Activated CD8-positive, alpha-beta T cell treated with anti-CD3 and anti-CD28 coated beads, Interleukin-2, amount 10 ng/mL, durations not matched to agents 7 days and 5 days (primary cell): ENCODE measurements around the gene GABBR2. TPM values are rescaled to one million over a fixed set of nuclear protein-coding genes. Genes with fewer than 3 reads are reported as not detected.

Experiments
- ATAC-seq: fragments of 150-1000 bp; cut with Tn5 transposase; one replicate; pipeline ENCODE4 v1.10.0; 2021; ENCODE audit warnings: moderate library complexity
- CTCF ChIA-PET: fragments of 350-600 bp; sonication (Branson Sonifier 250); formaldehyde crosslinking; loops from one replicate; lab custom pipeline; 2021; ENCODE audit warnings: antibody characterized with exemption; lab: Charles Lee
- POLR2A ChIA-PET: fragments of 350-600 bp; sonication (Branson Sonifier 250); formaldehyde crosslinking; loops from one replicate; lab custom pipeline; 2021; ENCODE audit warnings: antibody characterized with exemption; lab: Charles Lee
- DNase-seq: peaks from one replicate; pipeline ENCODE4 v3.0.0-alpha.2; 2020
- H3K27ac Mint-ChIP-seq: one replicate; pipeline ENCODE4 v1.8.0; 2021; ENCODE audit warnings: mild to moderate bottlenecking, mixed read lengths
- H3K27me3 Mint-ChIP-seq: one replicate; pipeline ENCODE4 v1.8.0; 2021; ENCODE audit warnings: low read depth, mixed read lengths
- H3K36me3 Mint-ChIP-seq: one replicate; pipeline ENCODE4 v1.8.0; 2021; ENCODE audit warnings: low read depth, mixed read lengths
- H3K4me1 Mint-ChIP-seq: one replicate; pipeline ENCODE4 v1.8.0; 2021; ENCODE audit warnings: low read depth, mixed read lengths
- H3K4me3 Mint-ChIP-seq: one replicate; pipeline ENCODE4 v1.8.0; 2021; ENCODE audit warnings: mild to moderate bottlenecking, mixed read lengths
- H3K9me3 Mint-ChIP-seq: one replicate; pipeline ENCODE4 v1.8.0; 2022; ENCODE audit warnings: mixed read lengths; ENCODE audit not compliant: insufficient read depth
- total RNA-seq, 2 experiments: library from RNA; stranded (reverse); gene quantifications; one replicate each; pipeline ENCODE4 v1.2.3, GENCODE V29; 2021

Gene GABBR2
- total RNA-seq, 2 experiments from 2014 or later, result not detected

- POLR2A ChIA-PET, result no interaction called here
Measured at GRCh38 chr9:98555651-98556465, 152.9 kb downstream of the GABBR2 start.

DNA sequence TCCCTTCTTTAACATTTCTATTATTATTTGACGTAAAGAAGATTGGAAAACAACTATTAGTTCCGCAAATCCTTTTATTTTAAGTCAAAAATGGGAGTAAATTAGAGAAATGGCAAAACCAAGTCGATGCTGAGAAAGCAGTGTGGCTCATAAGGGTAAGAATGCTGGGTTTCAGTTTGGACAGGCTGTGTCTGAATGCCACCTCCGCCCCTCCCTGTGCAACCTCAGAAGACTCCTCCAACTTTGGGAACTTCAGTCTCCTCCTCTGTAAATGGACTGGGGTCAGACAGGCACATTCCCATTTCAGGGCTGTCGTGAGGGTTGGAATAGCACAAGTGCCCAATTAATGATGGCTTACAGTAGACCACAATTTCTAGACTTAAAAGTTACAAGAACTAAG is 154.0 kb downstream of the GABBR2 start:
- peaks cover 20% of the 10 kb centered on the region for H3K27me3 Mint-ChIP-seq
- no peaks in the 10 kb centered on the region for H3K9me3 Mint-ChIP-seq
- ChIA-PET POLR2A (no interaction called here), CTCF (no interaction called here)
- DNase-seq (no peak), ATAC-seq (no peak)
- H3K4me3 Mint-ChIP-seq, result no peak overlapping the region
- H3K36me3 Mint-ChIP-seq, result no peaks in the 10 kb centered on the region
- H3K4me1 Mint-ChIP-seq, result no peaks in the 10 kb centered on the region
- H3K27ac Mint-ChIP-seq, result no peak overlapping the region

More at GRCh38 chr9:98555651-98556465, 152.9 kb downstream of the GABBR2 start:
- Mint-ChIP-seq H3K27me3 (peaks cover 22% of the 10 kb centered on the region), H3K4me1 (no peaks in the 10 kb centered on the region), H3K4me3 (no peak overlapping the region), H3K9me3 (no peaks in the 10 kb centered on the region), H3K27ac (no peak overlapping the region), H3K36me3 (no peaks in the 10 kb centered on the region)
- DNase-seq (no peak), ATAC-seq (no peak)
- CTCF ChIA-PET, result no interaction called here

- Mint-ChIP-seq H3K9me3 (no peaks in the 10 kb centered on the region), H3K4me3 (no peak overlapping the region), H3K27me3 (peaks cover 18% of the 10 kb centered on the region), H3K36me3 (no peaks in the 10 kb centered on the region), H3K4me1 (no peaks in the 10 kb centered on the region), H3K27ac (no peak overlapping the region)
- ATAC-seq (no peak), DNase-seq (no peak)
- ChIA-PET POLR2A (no interaction called here), CTCF (no interaction called here)
Measured at GRCh38 chr9:98552331-98552730, 156.4 kb downstream of the GABBR2 start.

DNA sequence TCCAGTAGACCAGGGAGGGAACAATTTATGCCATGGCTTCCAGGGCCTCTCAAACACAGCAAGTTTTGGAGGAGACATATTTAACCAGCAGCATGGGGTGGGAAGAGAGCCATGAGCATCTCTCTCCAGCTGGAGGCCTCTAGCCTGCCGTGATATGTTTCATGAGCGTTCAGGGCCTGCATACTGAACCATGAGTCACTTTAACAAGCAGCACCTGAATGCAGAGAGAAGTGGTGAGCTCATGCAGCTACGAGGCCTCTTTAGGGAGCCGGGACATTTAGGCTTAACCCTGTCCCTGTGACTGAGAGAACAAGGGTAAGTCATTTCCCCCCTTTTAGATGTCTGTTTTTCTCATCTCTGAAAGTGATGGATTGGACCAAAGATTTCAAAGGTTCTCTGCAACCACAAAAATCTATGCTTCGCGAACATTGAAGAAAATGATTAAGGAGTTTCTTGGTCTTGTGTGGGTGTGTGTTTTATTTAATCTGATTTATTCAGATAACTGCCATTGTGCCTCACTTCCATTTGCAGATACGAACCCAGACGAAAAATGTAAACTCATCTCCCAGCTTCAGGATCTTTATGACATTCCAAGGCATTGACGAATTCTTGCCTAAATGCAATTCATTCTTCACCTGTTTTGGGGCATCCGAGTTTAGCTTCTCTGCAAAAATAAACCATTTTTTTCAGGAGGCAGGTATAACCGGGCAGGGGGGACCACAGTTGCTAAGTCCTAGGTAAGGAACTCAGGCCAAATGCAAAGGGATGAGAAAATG is 157.0 kb downstream of the GABBR2 start:
- DNase-seq, result no peak
- H3K4me3 Mint-ChIP-seq, result no peak overlapping the region
- ChIA-PET CTCF (no interaction called here), POLR2A (no interaction called here)
- no peaks in the 10 kb centered on the region for H3K4me1 Mint-ChIP-seq
- H3K36me3 Mint-ChIP-seq, result no peaks in the 10 kb centered on the region
- no peak overlapping the region for H3K27ac Mint-ChIP-seq
- peaks cover 17% of the 10 kb centered on the region for H3K27me3 Mint-ChIP-seq
- ATAC-seq, result no peak
- H3K9me3 Mint-ChIP-seq, result no peaks in the 10 kb centered on the region

GRCh38 chr9:98550206-98550820 is 158.4 kb downstream of the GABBR2 start:
- ChIA-PET POLR2A (no interaction called here), CTCF (no interaction called here)
- H3K27ac Mint-ChIP-seq, result no peak overlapping the region
- DNase-seq (no peak), ATAC-seq (no peak)
- H3K9me3 Mint-ChIP-seq, result no peaks in the 10 kb centered on the region
- H3K4me1 Mint-ChIP-seq, result no peaks in the 10 kb centered on the region
- H3K36me3 Mint-ChIP-seq, result no peaks in the 10 kb centered on the region
- H3K4me3 Mint-ChIP-seq, result no peak overlapping the region
- peaks cover 21% of the 10 kb centered on the region for H3K27me3 Mint-ChIP-seq

- no peak overlapping the region for H3K27ac Mint-ChIP-seq
- H3K36me3 Mint-ChIP-seq, result no peaks in the 10 kb centered on the region
- no peaks in the 10 kb centered on the region for H3K9me3 Mint-ChIP-seq
- ChIA-PET CTCF (interaction anchor here (1.6 to 1.7 kb wide), 2 partner anchors 12 to 227 kb away, joined by 3 to 4 read pairs; no protein-coding TSS in a partner anchor), POLR2A (no interaction called here)
- no peak overlapping the region for H3K4me3 Mint-ChIP-seq
- no peaks in the 10 kb centered on the region for H3K4me1 Mint-ChIP-seq
- ATAC-seq, result no peak
- no peak for DNase-seq
- peaks cover 24% of the 10 kb centered on the region for H3K27me3 Mint-ChIP-seq
Measured at GRCh38 chr9:98549401-98549800, 159.3 kb downstream of the GABBR2 start.

DNA sequence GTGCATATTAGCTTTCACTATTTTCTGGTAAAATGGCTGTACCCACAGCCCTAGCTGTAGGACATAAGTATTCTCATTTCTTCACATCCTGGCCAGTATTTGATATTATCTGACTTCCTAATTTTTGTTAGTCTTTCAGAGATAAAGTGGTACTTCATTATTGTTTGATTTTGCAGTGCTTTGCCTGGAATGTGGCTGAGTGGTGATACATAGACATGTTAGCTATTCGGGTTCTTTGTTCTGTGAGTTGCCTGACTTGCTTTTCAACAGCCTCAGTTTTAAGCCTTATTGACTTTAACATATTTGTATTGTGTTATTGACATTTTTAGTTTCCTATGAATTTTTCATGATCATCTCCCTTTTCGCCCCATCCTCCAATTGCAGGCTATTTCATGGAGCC is 161.1 kb downstream of the GABBR2 start:
- ATAC-seq (no peak), DNase-seq (no peak)
- POLR2A ChIA-PET, result interaction anchor here (0.6 kb wide), 1 partner anchor 18 kb away, joined by 3 read pairs; no protein-coding TSS in a partner anchor
- Mint-ChIP-seq H3K4me3 (no peak overlapping the region), H3K36me3 (no peaks in the 10 kb centered on the region), H3K27ac (no peak overlapping the region), H3K9me3 (no peaks in the 10 kb centered on the region), H3K27me3 (peaks cover 21% of the 10 kb centered on the region), H3K4me1 (no peaks in the 10 kb centered on the region)
- CTCF ChIA-PET, result no interaction called here

DNA sequence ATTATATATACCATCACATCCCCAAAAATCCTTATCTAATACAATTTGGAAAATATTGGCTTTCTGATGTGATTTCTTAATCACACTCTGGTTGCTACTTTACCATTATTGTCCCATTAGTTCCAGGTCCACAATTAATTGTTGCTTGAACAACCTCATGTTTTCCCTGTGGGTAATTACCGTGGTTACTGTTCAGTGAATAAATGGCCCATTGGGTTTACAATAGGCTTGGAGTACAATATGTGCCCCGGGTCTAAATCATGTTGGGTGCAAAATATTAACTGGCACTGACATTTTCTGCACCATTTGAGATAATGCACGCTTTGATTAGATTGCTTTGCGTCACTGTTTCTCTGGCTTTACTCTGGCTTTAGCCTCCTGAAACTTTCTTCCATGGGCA is 163.7 kb downstream of the GABBR2 start:
- Mint-ChIP-seq H3K27ac (no peak overlapping the region), H3K9me3 (no peaks in the 10 kb centered on the region), H3K27me3 (peaks cover 27% of the 10 kb centered on the region), H3K36me3 (no peaks in the 10 kb centered on the region), H3K4me3 (no peak overlapping the region), H3K4me1 (no peaks in the 10 kb centered on the region)
- no peak for ATAC-seq
- DNase-seq, result no peak
- ChIA-PET CTCF (no interaction called here), POLR2A (no interaction called here)

DNA sequence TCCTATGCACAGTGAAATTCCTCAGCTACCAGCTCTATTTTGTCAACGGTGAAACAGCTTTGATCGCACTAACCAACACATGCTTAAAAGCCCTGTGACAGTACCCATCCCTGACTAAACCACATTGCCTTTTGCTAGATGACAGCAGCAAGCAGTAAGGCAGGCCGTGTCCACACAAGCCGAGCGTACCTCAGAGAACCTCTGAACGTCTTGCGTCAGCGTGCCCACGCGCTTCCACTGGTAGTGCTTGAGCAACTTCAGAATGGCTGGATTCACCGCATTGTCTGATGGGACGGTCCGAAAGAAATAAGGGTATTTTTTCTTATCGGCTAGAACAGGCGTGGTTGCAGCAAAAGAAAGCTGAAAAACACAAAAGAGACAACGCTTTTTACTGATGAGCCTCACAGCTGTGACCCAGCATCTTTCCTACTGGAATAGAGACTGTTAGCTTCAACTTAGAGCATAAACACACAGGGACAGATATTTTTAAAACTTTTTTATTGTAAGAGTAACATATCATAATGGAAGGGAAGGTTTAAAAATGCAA is 167.0 kb downstream of the GABBR2 start:
- DNase-seq (no peak), ATAC-seq (no peak)
- CTCF ChIA-PET, result no interaction called here
- Mint-ChIP-seq H3K4me3 (no peak overlapping the region), H3K4me1 (no peaks in the 10 kb centered on the region), H3K9me3 (no peaks in the 10 kb centered on the region), H3K27ac (no peak overlapping the region), H3K27me3 (peaks cover 23% of the 10 kb centered on the region), H3K36me3 (no peaks in the 10 kb centered on the region)
- POLR2A ChIA-PET, result no interaction called here

- no peak overlapping the region for H3K4me3 Mint-ChIP-seq
- peaks cover 16% of the 10 kb centered on the region for H3K27me3 Mint-ChIP-seq
- H3K9me3 Mint-ChIP-seq, result no peaks in the 10 kb centered on the region
- ATAC-seq (no peak), DNase-seq (no peak)
- CTCF ChIA-PET, result no interaction called here
- H3K4me1 Mint-ChIP-seq, result no peaks in the 10 kb centered on the region
- POLR2A ChIA-PET, result no interaction called here
- no peak overlapping the region for H3K27ac Mint-ChIP-seq
- H3K36me3 Mint-ChIP-seq, result no peaks in the 10 kb centered on the region
Measured at GRCh38 chr9:98540476-98540875, 168.3 kb downstream of the GABBR2 start.

GRCh38 chr9:98539954-98540353 is 168.8 kb downstream of the GABBR2 start:
- no peaks in the 10 kb centered on the region for H3K9me3 Mint-ChIP-seq
- H3K27me3 Mint-ChIP-seq, result peaks cover 13% of the 10 kb centered on the region
- no peak overlapping the region for H3K4me3 Mint-ChIP-seq
- ChIA-PET CTCF (no interaction called here), POLR2A (no interaction called here)
- no peaks in the 10 kb centered on the region for H3K36me3 Mint-ChIP-seq
- H3K27ac Mint-ChIP-seq, result no peak overlapping the region
- DNase-seq, result no peak
- ATAC-seq, result no peak
- H3K4me1 Mint-ChIP-seq, result no peaks in the 10 kb centered on the region

GRCh38 chr9:98538626-98539031 is 170.1 kb downstream of the GABBR2 start:
- no peak for DNase-seq
- H3K4me3 Mint-ChIP-seq, result no peak overlapping the region
- no peaks in the 10 kb centered on the region for H3K36me3 Mint-ChIP-seq
- ChIA-PET CTCF (no interaction called here), POLR2A (no interaction called here)
- no peak for ATAC-seq
- no peaks in the 10 kb centered on the region for H3K4me1 Mint-ChIP-seq
- H3K9me3 Mint-ChIP-seq, result no peaks in the 10 kb centered on the region
- H3K27me3 Mint-ChIP-seq, result peaks cover 13% of the 10 kb centered on the region
- no peak overlapping the region for H3K27ac Mint-ChIP-seq
